Endodermal cell (in vitro differentiated cells): ENCODE measurements around the gene LMF1. TPM values are rescaled to one million over a fixed set of nuclear protein-coding genes. Genes with fewer than 3 reads are reported as not detected.

Source experiments
- DNase-seq: peaks from one replicate; pipeline ENCODE4 v3.0.0-alpha.2; 2017
- H3K27ac ChIP-seq: 2 replicates; pipeline ENCODE4 v1.5.1; 2013; ENCODE audit warnings: mild to moderate bottlenecking, low read depth, low read length, moderate library complexity
- H3K27me3 ChIP-seq: 2 replicates; pipeline ENCODE4 v1.6.1; 2013; ENCODE audit warnings: mild to moderate bottlenecking, low read length, moderate library complexity; ENCODE audit not compliant: insufficient read depth, control insufficient read depth, poor library complexity, severe bottlenecking
- H3K36me3 ChIP-seq: 2 replicates; pipeline ENCODE4 v1.7.0; 2013; ENCODE audit warnings: mild to moderate bottlenecking, low read length, moderate library complexity; ENCODE audit not compliant: control insufficient read depth, insufficient read depth
- H3K4me1 ChIP-seq: one replicate; pipeline ENCODE4 v1.7.0; 2013; ENCODE audit warnings: low read length; ENCODE audit not compliant: control insufficient read depth, insufficient read depth
- H3K4me3 ChIP-seq: 2 replicates; pipeline ENCODE4 v1.5.1; 2013; ENCODE audit warnings: mild to moderate bottlenecking, low read length, moderate library complexity
- H3K9ac ChIP-seq: 2 replicates; pipeline ENCODE4 v1.6.1; 2013; ENCODE audit warnings: mild to moderate bottlenecking, low read length, moderate library complexity; ENCODE audit not compliant: poor library complexity, severe bottlenecking; ENCODE audit errors: extremely low read depth
- H3K9me3 ChIP-seq: 2 replicates; pipeline ENCODE4 v1.6.1; 2013; ENCODE audit warnings: mild to moderate bottlenecking, low read length, moderate library complexity; ENCODE audit not compliant: control insufficient read depth
- H3K27ac Mint-ChIP-seq: 2 replicates; pipeline ENCODE4 v1.8.0; 2020; ENCODE audit warnings: mixed read lengths
- H3K27me3 Mint-ChIP-seq: 2 replicates; pipeline ENCODE4 v1.8.0; 2021; ENCODE audit warnings: mild to moderate bottlenecking, mixed read lengths; ENCODE audit not compliant: insufficient read depth
- H3K36me3 Mint-ChIP-seq: 2 replicates; pipeline ENCODE4 v1.8.0; 2020; ENCODE audit warnings: low read depth, mixed read lengths
- H3K4me1 Mint-ChIP-seq: 2 replicates; pipeline ENCODE4 v1.8.0; 2020; ENCODE audit warnings: mixed read lengths
- H3K4me3 Mint-ChIP-seq: 2 replicates; pipeline ENCODE4 v1.8.0; 2020; ENCODE audit warnings: mild to moderate bottlenecking, moderate library complexity, mixed read lengths
- H3K9me3 Mint-ChIP-seq: 2 replicates; pipeline ENCODE4 v1.8.0; 2020; ENCODE audit warnings: mild to moderate bottlenecking, mixed read lengths
- CTCF ChIP-seq: fragments of 200-600 bp; sonication (generic); conservative IDR thresholded peaks from 2 replicates; pipeline ENCODE4 v1.5.0; 2021; ENCODE audit warnings: antibody characterized with exemption, mild to moderate bottlenecking
- WGBS, 2 experiments: methylation state at CpG; one replicate each; pipeline versions ENCODE4 v1.1.5 to v1.1.7; 2013; ENCODE audit warnings: missing lambda C conversion rate in 2 of 2, mixed read lengths in 1 of 2; ENCODE audit not compliant: insufficient coverage in 1 of 2, insufficient read length in 1 of 2; 5-methylcytosine and 5-hydroxymethylcytosine counted together
- total RNA-seq, 2 donors: library from RNA; stranded (reverse); fragmentation: NEBNext Ultra II Directional in 1 of 2; extraction: Animal tissue kit (Norgen Biotek cat#: 25700) in 1 of 2; gene quantifications; 2 replicates in 1 of 2; 3 replicates in 1 of 2; pipeline ENCODE4 v1.2.1, GENCODE V29; 2021

LMF1 gene
- total RNA-seq, 2 donors from 2014 or later, result 13.7 to 15.1 TPM

GRCh38 chr16:827513-827912 is 143.3 kb downstream of the LMF1 start:
- no peaks in the 10 kb centered on the region for H3K27me3 ChIP-seq
- H3K4me3 Mint-ChIP-seq, result no peak overlapping the region
- H3K9ac ChIP-seq, result no peak overlapping the region
- no peak overlapping the region for H3K27ac Mint-ChIP-seq
- no peaks in the 10 kb centered on the region for H3K9me3 ChIP-seq
- no peaks in the 10 kb centered on the region for H3K36me3 ChIP-seq
- H3K27ac ChIP-seq, result no peak overlapping the region
- no peaks in the 10 kb centered on the region for H3K4me1 ChIP-seq
- no peaks in the 10 kb centered on the region for H3K4me1 Mint-ChIP-seq
- H3K9me3 Mint-ChIP-seq, result no peaks in the 10 kb centered on the region
- H3K4me3 ChIP-seq, result no peak overlapping the region
- no peaks in the 10 kb centered on the region for H3K36me3 Mint-ChIP-seq
- no peak for DNase-seq
- 92 to 98% methylated on average over 13 to 24 of the region's 24 CpGs for WGBS, 2 experiments
- TF ChIP-seq CTCF, result no peak
- no peaks in the 10 kb centered on the region for H3K27me3 Mint-ChIP-seq

- H3K27me3 ChIP-seq, result no peaks in the 10 kb centered on the region
- H3K9me3 ChIP-seq, result no peaks in the 10 kb centered on the region
- no peaks in the 10 kb centered on the region for H3K4me1 ChIP-seq
- H3K4me1 Mint-ChIP-seq, result no peaks in the 10 kb centered on the region
- DNase-seq, result no peak
- no peak overlapping the region for H3K27ac ChIP-seq
- no peak for TF ChIP-seq CTCF
- no peaks in the 10 kb centered on the region for H3K36me3 Mint-ChIP-seq
- H3K4me3 ChIP-seq, result no peak overlapping the region
- no peaks in the 10 kb centered on the region for H3K36me3 ChIP-seq
- peak overlapping the region; percentile 52 for H3K27ac Mint-ChIP-seq
- H3K9ac ChIP-seq, result no peak overlapping the region
- no peaks in the 10 kb centered on the region for H3K27me3 Mint-ChIP-seq
- H3K4me3 Mint-ChIP-seq, result no peak overlapping the region
- WGBS, 2 experiments, result 88 to 90% methylated on average over 32 to 36 of the region's 36 CpGs
- no peaks in the 10 kb centered on the region for H3K9me3 Mint-ChIP-seq
Observed at GRCh38 chr16:825341-826061, 145.3 kb downstream of the LMF1 start.

- no peak overlapping the region for H3K4me3 ChIP-seq
- no peak for DNase-seq
- Mint-ChIP-seq H3K27ac (no peak overlapping the region), H3K4me3 (no peak overlapping the region), H3K36me3 (no peaks in the 10 kb centered on the region), H3K27me3 (no peaks in the 10 kb centered on the region), H3K4me1 (no peaks in the 10 kb centered on the region), H3K9me3 (no peaks in the 10 kb centered on the region)
- H3K27me3 ChIP-seq, result no peaks in the 10 kb centered on the region
- TF ChIP-seq CTCF, result no peak
- no peaks in the 10 kb centered on the region for H3K9me3 ChIP-seq
- H3K4me1 ChIP-seq, result no peaks in the 10 kb centered on the region
- H3K27ac ChIP-seq, result no peak overlapping the region
- 92% methylated on average over 24 to 25 of the region's 25 CpGs for WGBS, 2 experiments
- H3K36me3 ChIP-seq, result no peaks in the 10 kb centered on the region
- no peak overlapping the region for H3K9ac ChIP-seq
Observed at GRCh38 chr16:824601-825000, 146.2 kb downstream of the LMF1 start.
